IPS-15b (cell line): Measurements from ENCODE around the gene ZNF44.

Experiments used
- H3K27me3 ChIP-seq: one replicate; pipeline ENCODE4 v1.6.1; 2013; ENCODE audit warnings: low read length; ENCODE audit not compliant: control insufficient read depth, insufficient read depth
- H3K36me3 ChIP-seq: one replicate; pipeline ENCODE4 v1.6.1; 2013; ENCODE audit warnings: low read length; ENCODE audit not compliant: control insufficient read depth, insufficient read depth
- H3K4me1 ChIP-seq: one replicate; pipeline ENCODE4 v1.6.1; 2013; ENCODE audit warnings: mild to moderate bottlenecking, low read length; ENCODE audit not compliant: control insufficient read depth, insufficient read depth
- H3K4me3 ChIP-seq: one replicate; pipeline ENCODE4 v1.5.1; 2013; ENCODE audit warnings: low read depth, low read length
- H3K9ac ChIP-seq: one replicate; pipeline ENCODE4 v1.6.1; 2013; ENCODE audit warnings: low read depth, mild to moderate bottlenecking, low read length
- H3K9me3 ChIP-seq: one replicate; pipeline ENCODE4 v1.6.1; 2013; ENCODE audit warnings: mild to moderate bottlenecking, low read length; ENCODE audit not compliant: control insufficient read depth, insufficient read depth

Gene ZNF44

GRCh38 chr19:12255372-12255771 lies 39.3 kb downstream of the ZNF44 start:
- Histone ChIP-seq H3K4me1 (no peaks in the 10 kb centered on the region), H3K9me3 (peaks cover 9% of the 10 kb centered on the region), H3K27me3 (no peaks in the 10 kb centered on the region)

GRCh38 chr19:12247644-12248222 lies 47.0 kb downstream of the ZNF44 start:
- Histone ChIP-seq H3K36me3 (no peaks in the 10 kb centered on the region), H3K4me1 (no peaks in the 10 kb centered on the region), H3K9me3 (peaks cover 26% of the 10 kb centered on the region)

More at GRCh38 chr19:12255372-12255771, 39.3 kb downstream of the ZNF44 start:
- no peaks in the 10 kb centered on the region for H3K36me3 ChIP-seq
- no peak overlapping the region for H3K9ac ChIP-seq
- H3K4me3 ChIP-seq, result no peak overlapping the region

GRCh38 chr19:12244370-12244769 lies 50.3 kb downstream of the ZNF44 start:
- no peaks in the 10 kb centered on the region for H3K36me3 ChIP-seq
- peaks cover 20% of the 10 kb centered on the region for H3K9me3 ChIP-seq
- H3K27me3 ChIP-seq, result no peaks in the 10 kb centered on the region

More at GRCh38 chr19:12247644-12248222, 47.0 kb downstream of the ZNF44 start:
- Histone ChIP-seq H3K4me3 (no peak overlapping the region), H3K27me3 (no peaks in the 10 kb centered on the region), H3K9ac (no peak overlapping the region)

GRCh38 chr19:12237143-12237839 lies 57.4 kb downstream of the ZNF44 start:
- Histone ChIP-seq H3K9me3 (no peaks in the 10 kb centered on the region), H3K36me3 (no peaks in the 10 kb centered on the region), H3K4me3 (no peak overlapping the region), H3K4me1 (no peaks in the 10 kb centered on the region), H3K27me3 (no peaks in the 10 kb centered on the region), H3K9ac (no peak overlapping the region)

More at GRCh38 chr19:12244370-12244769, 50.3 kb downstream of the ZNF44 start:
- no peak overlapping the region for H3K9ac ChIP-seq
- H3K4me1 ChIP-seq, result no peaks in the 10 kb centered on the region
- H3K4me3 ChIP-seq, result no peak overlapping the region

GRCh38 chr19:12232961-12233360 lies 61.7 kb downstream of the ZNF44 start:
- H3K9ac ChIP-seq, result no peak overlapping the region
- no peaks in the 10 kb centered on the region for H3K27me3 ChIP-seq
- no peaks in the 10 kb centered on the region for H3K4me1 ChIP-seq
- H3K36me3 ChIP-seq, result no peaks in the 10 kb centered on the region
- H3K4me3 ChIP-seq, result no peak overlapping the region
- H3K9me3 ChIP-seq, result peaks cover 7% of the 10 kb centered on the region

- Histone ChIP-seq H3K36me3 (no peaks in the 10 kb centered on the region), H3K4me3 (no peak overlapping the region), H3K9ac (no peak overlapping the region), H3K9me3 (peaks cover 7% of the 10 kb centered on the region), H3K4me1 (no peaks in the 10 kb centered on the region), H3K27me3 (no peaks in the 10 kb centered on the region)
Measured at GRCh38 chr19:12230751-12231733, 63.6 kb downstream of the ZNF44 start.

GRCh38 chr19:12229990-12230389 lies 64.7 kb downstream of the ZNF44 start:
- Histone ChIP-seq H3K9ac (no peak overlapping the region), H3K9me3 (peaks cover 10% of the 10 kb centered on the region), H3K4me1 (no peaks in the 10 kb centered on the region), H3K4me3 (no peak overlapping the region), H3K36me3 (no peaks in the 10 kb centered on the region), H3K27me3 (no peaks in the 10 kb centered on the region)

- no peaks in the 10 kb centered on the region for H3K27me3 ChIP-seq
- no peaks in the 10 kb centered on the region for H3K4me1 ChIP-seq
- H3K9ac ChIP-seq, result no peak overlapping the region
- no peaks in the 10 kb centered on the region for H3K36me3 ChIP-seq
- no peak overlapping the region for H3K4me3 ChIP-seq
- H3K9me3 ChIP-seq, result peaks cover 10% of the 10 kb centered on the region
Measured at GRCh38 chr19:12224676-12225075, 70.0 kb downstream of the ZNF44 start.

- no peak overlapping the region for H3K4me3 ChIP-seq
- H3K9me3 ChIP-seq, result peaks cover 10% of the 10 kb centered on the region
- no peaks in the 10 kb centered on the region for H3K36me3 ChIP-seq
- no peaks in the 10 kb centered on the region for H3K4me1 ChIP-seq
- H3K9ac ChIP-seq, result no peak overlapping the region
- H3K27me3 ChIP-seq, result no peaks in the 10 kb centered on the region
Measured at GRCh38 chr19:12222980-12223630, 71.6 kb downstream of the ZNF44 start.
